GM10248 (cell line): ENCODE data around the gene ANKRD55.
"Not testable (repeated sequence)": the region's sequence is repeated elsewhere in the genome, so short reads cannot be mapped to it uniquely, and the experiment has no call there.

Source experiments
- CTCF ChIA-PET: fragments of 300-600 bp; sonication (Branson Sonifier 250); formaldehyde crosslinking; extraction: SDS; loops from one replicate; lab custom pipeline; 2021; ENCODE audit warnings: antibody characterized with exemption; lab: Yijun Ruan, JAX
- POLR2A ChIA-PET: fragments of 350-650 bp; sonication (Branson Sonifier 250); formaldehyde crosslinking; extraction: SDS; loops from one replicate; lab custom pipeline; 2020; ENCODE audit warnings: antibody characterized with exemption; lab: Yijun Ruan, JAX
- DNase-seq: peaks from one replicate; pipeline ENCODE4 v3.0.0; 2012; ENCODE audit errors: extremely low spot score
- CTCF ChIP-seq: IDR thresholded peaks from 2 replicates; pipeline ENCODE4 v1.5.1; 2012; ENCODE audit warnings: mild to moderate bottlenecking, low read depth; ENCODE audit errors: extremely low read depth, missing control alignments, control extremely low read depth

The ANKRD55 gene

GRCh38 chr5:56080375-56081052 is 152.6 kb downstream of the ANKRD55 start:
- CTCF ChIA-PET = no interaction called here
- DNase-seq = no peak
- TF ChIP-seq CTCF = no peak
- POLR2A ChIA-PET = no interaction called here

GRCh38 chr5:56079157-56079500 is 154.0 kb downstream of the ANKRD55 start:
- POLR2A ChIA-PET, DNase-seq: not testable (repeated sequence)
- CTCF ChIA-PET = interaction anchor here (1.2 kb wide), 1 partner anchor 14 kb away, joined by 5 read pairs; no protein-coding TSS in a partner anchor

GRCh38 chr5:56078278-56079156 is 154.6 kb downstream of the ANKRD55 start:
- ChIA-PET CTCF (interaction anchor here (1.2 kb wide), 1 partner anchor 14 kb away, joined by 5 read pairs; no protein-coding TSS in a partner anchor), POLR2A (no interaction called here)
- TF ChIP-seq CTCF = no peak
- no peak for DNase-seq

GRCh38 chr5:56077796-56078233 is 155.3 kb downstream of the ANKRD55 start:
- TF ChIP-seq CTCF = no peak
- CTCF ChIA-PET = no interaction called here
- no peak for DNase-seq
- POLR2A ChIA-PET = no interaction called here

- no peak for DNase-seq
- TF ChIP-seq CTCF = no peak
- ChIA-PET CTCF (no interaction called here), POLR2A (no interaction called here)
Observed at GRCh38 chr5:56076486-56076885, 156.6 kb downstream of the ANKRD55 start.

- ChIA-PET CTCF (no interaction called here), POLR2A (no interaction called here)
- no peak for DNase-seq
- TF ChIP-seq CTCF = no peak
Observed at GRCh38 chr5:56075361-56075760, 157.8 kb downstream of the ANKRD55 start.
